CD1c-positive myeloid dendritic cell (primary cell): ENCODE data around the gene CNN2.

Source experiments
- DNase-seq: peaks from one replicate; pipeline ENCODE4 v3.0.0-alpha.2; 2016; ENCODE audit errors: extremely low spot score

Gene CNN2

GRCh38 chr19:1049106-1049505, 22.7 kb downstream of the CNN2 start:
- no peak for DNase-seq

GRCh38 chr19:1049800-1050199, 23.4 kb downstream of the CNN2 start:
- no peak for DNase-seq

DNA sequence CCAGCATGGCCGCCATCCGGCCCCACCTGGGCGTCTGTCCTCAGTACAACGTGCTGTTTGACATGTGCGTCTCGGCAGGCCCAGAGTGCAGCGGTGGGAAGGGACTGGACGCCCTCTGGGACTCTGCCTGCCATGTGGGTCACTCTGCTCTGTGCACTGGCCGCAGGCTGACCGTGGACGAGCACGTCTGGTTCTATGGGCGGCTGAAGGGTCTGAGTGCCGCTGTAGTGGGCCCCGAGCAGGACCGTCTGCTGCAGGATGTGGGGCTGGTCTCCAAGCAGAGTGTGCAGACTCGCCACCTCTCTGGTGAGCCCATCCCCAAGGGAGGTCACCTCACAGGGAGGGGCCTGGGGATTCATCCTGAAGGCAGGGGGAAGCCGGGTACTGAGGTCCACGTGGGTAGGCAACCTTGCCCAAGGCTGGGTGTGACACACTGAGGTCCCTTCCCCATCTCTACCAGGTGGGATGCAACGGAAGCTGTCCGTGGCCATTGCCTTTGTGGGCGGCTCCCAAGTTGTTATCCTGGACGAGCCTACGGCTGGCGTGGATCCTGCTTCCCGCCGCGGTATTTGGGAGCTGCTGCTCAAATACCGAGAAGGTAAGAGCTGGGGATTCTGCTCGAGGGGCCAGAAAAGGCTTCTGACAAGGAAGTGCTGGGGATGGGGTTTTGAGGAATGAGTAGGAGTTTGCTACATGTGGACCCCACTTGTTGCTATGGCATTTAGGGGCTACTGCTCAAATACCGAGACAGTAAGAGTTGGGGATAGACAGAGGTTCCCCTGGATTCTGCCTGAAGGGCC, 24.8 kb downstream of the CNN2 start:
- no peak for DNase-seq

GRCh38 chr19:1051791-1052190, 25.4 kb downstream of the CNN2 start:
- no peak for DNase-seq

- no peak for DNase-seq
Measured at GRCh38 chr19:1052349-1052975, 26.1 kb downstream of the CNN2 start.

GRCh38 chr19:1053176-1054101, 27.0 kb downstream of the CNN2 start:
- DNase-seq = no peak

DNA sequence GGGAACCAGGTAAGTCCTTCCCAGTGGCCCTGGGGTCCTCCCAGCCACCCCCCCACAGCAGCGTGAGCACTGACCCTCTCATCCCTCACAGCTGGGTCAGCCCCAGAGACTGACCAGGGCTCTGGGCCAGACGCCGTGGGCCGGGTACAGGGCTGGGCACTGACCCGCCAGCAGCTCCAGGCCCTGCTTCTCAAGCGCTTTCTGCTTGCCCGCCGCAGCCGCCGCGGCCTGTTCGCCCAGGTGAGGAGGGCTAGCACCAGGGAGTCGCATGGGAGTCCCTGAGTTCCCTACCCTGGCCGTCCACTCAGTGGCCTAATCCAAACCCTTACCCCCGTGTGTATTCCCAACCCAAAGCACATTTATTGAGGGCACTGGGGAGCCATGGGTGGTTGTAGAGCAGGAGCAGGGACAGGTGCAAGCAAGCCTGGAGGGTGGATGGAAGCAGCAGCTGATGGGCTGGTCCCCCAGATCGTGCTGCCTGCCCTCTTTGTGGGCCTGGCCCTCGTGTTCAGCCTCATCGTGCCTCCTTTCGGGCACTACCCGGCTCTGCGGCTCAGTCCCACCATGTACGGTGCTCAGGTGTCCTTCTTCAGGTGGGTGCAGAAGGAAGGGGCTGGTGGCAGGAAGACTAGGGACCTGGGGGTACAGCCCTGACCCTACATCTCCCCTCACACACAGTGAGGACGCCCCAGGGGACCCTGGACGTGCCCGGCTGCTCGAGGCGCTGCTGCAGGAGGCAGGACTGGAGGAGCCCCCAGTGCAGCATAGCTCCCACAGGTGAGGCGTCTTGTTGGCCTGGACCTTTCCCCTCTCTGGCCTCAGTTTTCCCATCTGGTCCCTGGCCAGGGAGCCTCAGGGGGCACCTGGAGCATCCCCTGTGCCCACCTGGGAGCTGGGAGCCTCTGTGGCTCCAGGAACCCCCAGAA, 28.0 kb downstream of the CNN2 start:
- DNase-seq = no peak

- DNase-seq = no peak
Measured at GRCh38 chr19:1055028-1055425, 28.6 kb downstream of the CNN2 start.

GRCh38 chr19:1055886-1056620, 29.6 kb downstream of the CNN2 start:
- DNase-seq = no peak

DNA sequence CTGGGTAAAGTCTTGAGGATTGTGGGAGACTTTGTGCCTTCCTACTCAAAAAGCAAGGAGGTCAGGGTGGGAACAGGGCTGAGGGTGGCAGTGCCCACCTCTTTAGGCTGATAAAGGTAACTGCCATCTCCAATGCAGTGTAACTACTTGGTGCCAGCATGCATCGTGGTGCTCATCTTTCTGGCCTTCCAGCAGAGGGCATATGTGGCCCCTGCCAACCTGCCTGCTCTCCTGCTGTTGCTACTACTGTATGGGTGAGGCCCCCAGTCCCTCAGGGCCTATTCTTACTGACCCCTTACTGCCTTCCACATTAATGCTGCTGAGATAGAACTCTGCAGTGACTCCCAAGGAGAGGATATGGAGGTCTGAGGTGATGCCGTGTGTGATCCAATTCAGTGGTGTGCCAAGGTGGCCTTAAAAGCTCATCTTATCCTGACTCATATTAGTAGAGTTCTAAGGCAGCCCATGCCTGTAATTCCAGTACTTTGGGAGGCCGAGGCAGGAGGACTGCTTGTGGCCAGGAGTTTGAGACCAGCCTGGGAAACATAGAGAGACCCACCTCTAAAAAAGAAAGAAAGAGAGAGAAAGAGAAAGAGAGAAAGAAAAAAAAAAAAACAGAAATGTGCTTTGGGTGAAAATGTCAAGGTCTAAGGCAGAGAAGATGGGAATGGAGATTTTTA, 30.9 kb downstream of the CNN2 start:
- peak; percentile 42 for DNase-seq

- DNase-seq = no peak
Measured at GRCh38 chr19:1058112-1058511, 31.7 kb downstream of the CNN2 start.

DNA sequence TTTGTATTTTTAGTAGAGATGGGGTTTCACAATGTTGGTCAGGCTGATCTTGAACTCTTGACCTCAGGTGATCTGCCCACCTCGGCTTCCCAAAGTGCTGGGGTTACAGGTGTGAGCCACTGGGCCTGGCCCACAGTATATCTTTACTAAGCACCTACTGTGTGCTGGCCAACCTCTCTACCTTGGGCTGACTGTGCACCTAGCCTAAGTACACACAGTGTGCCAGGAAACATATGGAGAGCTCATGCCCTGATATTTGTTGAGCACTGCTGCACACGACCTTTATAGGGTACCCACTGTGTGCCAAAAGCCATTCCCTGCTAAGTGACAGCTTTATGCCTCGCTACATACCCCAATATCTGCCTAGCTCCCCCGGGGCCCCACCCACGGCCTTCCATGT, 34.3 kb downstream of the CNN2 start:
- no peak for DNase-seq

DNA sequence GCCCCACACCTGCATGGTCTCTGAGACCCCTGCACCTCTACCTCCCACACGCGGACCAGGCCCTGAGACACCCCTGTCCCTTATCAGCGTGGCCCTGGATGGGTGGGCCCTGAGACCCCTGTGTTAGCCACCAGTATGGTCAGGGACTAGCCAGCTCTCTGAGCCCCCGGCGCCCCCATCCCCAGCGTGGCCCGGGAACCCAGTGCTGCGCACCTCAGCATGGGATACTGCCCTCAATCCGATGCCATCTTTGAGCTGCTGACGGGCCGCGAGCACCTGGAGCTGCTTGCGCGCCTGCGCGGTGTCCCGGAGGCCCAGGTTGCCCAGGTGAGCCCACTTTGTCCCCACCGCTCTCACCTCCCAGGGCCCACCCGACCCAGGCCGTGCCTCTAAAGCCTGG, 35.6 kb downstream of the CNN2 start:
- DNase-seq = no peak

DNA sequence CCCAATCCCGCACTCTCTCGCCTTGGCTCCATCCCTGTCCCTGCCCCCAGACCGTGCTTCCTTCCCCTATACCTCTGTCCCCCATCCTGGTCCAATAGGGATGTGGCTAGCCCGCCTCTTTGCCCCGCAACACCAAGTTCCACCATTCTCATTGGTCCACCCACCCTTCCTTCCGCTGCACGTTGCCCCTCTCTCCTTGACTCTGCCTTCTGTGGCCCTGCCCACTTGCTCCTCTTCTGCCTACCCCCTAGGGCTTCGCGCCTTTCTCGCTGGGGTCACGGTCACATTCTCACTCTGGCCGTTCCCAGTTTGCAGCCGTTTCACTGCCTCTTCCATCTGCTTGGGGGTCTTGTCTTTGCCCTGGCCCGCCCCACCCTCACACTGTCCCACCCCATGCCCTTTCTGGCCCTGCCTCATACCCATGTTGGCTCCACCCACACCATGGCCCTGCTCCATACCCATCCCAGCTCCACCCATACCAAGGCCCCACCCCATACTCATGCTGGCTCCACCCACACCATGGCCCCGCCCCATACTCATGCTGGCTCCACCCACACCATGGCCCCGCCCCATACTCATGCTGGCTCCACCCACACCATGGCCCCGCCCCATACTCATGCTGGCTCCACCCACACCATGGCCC, 36.1 kb downstream of the CNN2 start:
- no peak for DNase-seq

DNA sequence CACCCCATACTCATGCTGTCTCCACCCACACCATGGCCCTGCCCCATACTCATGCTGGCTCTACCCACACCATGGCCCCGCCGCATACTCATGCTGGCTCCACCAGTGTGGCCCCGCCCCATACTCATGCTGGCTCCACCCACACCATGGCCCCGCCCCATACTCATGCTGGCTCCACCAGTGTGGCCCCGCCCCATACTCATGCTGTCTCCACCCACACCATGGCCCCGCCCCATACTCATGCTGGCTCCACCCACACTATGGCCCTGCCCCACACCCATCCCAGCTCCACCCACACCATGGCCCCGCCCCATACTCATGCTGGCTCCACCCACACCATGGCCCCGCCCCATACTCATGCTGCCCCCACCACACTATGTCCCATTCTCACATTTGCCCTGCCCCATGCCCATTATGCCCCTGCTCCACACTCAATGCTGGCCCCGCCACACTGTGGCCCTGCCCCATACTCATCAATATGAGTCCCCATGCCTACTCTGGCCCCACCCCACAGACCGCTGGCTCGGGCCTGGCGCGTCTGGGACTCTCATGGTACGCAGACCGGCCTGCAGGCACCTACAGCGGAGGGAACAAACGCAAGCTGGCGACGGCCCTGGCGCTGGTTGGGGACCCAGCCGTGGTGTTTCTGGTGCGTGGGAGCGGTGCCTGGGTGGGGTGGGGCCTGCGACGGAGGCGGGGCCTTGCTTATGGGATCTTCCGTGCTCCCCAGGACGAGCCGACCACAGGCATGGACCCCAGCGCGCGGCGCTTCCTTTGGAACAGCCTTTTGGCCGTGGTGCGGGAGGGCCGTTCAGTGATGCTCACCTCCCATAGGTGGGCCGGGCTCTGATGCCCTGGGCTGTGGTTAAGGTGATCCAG, 36.9 kb downstream of the CNN2 start:
- DNase-seq = peak; percentile 75

DNA sequence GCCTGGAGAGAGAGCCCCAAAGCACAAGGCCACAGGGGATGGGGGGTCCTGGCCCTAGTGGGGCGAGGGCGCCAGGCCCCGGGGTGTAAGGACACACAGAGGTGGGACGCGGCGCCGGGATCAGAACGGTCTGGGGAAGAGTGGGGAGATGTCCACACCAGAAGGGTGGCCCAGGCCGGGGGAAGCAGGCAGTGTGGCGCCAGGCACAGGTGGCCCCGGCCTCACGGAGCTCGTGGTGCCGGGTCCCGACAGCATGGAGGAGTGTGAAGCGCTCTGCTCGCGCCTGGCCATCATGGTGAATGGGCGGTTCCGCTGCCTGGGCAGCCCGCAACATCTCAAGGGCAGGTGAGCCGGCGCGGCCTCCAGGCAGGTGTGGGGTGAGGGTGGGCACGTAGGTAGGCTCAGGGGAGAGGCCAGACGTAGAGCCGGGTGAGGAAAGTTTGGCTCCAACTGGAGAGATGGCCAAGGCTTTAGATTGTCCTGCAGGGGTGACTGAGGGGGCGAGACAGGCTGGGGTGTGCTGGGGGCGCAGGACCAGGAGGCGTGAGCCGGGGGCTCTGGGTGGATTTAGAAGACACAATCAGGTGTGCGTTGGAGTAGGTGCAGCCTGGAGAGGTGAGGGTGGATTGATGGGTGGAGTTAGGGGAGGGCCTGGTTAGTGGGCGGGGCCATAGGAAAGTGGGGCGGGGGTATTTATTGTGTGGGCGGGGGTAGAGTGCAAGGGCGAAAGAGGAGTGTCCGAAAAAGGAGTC, 37.7 kb downstream of the CNN2 start:
- no peak for DNase-seq

GRCh38 chr19:1064661-1065605, 38.5 kb downstream of the CNN2 start:
- DNase-seq = peak; percentile 83
